LNCAP (cell line): Measurements from ENCODE around the gene MAN1A2.

Experiments used
- TF ChIP-seq, protein P1 (sequence below): fragments of 450-650 bp; IDR thresholded peaks from 2 replicates; pipeline ENCODE4 v1.5.1; 2017; ENCODE audit warnings: mild to moderate bottlenecking

Gene MAN1A2

GRCh38 chr1:117368116-117369108 lies 1.2 kb downstream of the MAN1A2 start:
- TF ChIP-seq, protein P1, sequence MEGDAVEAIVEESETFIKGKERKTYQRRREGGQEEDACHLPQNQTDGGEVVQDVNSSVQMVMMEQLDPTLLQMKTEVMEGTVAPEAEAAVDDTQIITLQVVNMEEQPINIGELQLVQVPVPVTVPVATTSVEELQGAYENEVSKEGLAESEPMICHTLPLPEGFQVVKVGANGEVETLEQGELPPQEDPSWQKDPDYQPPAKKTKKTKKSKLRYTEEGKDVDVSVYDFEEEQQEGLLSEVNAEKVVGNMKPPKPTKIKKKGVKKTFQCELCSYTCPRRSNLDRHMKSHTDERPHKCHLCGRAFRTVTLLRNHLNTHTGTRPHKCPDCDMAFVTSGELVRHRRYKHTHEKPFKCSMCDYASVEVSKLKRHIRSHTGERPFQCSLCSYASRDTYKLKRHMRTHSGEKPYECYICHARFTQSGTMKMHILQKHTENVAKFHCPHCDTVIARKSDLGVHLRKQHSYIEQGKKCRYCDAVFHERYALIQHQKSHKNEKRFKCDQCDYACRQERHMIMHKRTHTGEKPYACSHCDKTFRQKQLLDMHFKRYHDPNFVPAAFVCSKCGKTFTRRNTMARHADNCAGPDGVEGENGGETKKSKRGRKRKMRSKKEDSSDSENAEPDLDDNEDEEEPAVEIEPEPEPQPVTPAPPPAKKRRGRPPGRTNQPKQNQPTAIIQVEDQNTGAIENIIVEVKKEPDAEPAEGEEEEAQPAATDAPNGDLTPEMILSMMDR: no peak

DNA sequence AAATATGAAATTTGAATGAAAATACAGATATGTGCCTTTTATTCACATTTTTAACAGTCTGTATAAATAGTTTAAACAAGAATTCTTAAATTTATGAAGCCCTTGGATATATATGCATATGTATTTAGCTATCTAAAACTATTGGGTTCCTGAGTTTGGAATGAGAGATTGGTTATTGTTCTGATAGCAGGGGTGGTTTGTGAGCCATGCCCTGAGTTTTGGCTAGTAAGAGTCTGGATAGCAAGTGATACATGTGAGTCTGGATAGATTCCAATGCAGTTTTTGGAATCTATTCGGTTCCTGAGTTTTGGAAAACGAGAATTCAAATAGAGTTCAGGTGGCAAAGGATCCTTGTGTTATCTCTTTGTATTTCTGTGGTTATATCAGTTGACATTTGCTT lies 2.8 kb downstream of the MAN1A2 start:
- TF ChIP-seq, protein P1: no peak

- TF ChIP-seq, protein P1: no peak
These were observed 3.3 kb downstream of the MAN1A2 start for GRCh38 chr1:117370509-117370908.

- TF ChIP-seq, protein P1: no peak
These were observed 4.3 kb downstream of the MAN1A2 start for GRCh38 chr1:117371441-117372151.

DNA sequence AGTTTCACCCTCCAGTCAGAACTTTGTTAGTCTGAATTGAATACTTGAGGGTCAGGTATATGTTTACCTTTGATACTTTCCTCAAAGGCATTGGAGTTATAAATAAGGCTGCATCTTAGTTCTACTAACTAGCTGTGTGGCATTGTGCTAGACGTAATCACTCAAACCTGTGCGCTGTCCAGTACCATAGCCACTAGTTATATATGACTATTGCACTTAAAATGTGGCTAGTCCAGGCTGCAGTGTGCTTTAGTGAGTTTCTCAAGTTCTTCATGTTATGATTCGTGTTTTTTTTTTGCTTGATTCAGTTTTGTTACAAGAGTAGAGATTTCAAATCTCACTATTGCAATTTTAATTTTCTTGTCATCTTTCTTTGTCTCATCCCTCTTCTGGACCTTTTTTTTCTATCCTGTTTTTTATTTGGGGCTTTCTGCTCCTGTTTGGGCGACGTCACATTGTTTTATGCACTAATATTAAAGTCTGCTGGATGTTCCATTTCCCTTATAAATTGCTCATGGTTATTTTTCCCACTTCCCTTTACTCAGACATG lies 5.7 kb downstream of the MAN1A2 start:
- TF ChIP-seq, protein P1: no peak

- TF ChIP-seq, protein P1: no peak
These were observed 6.7 kb downstream of the MAN1A2 start for GRCh38 chr1:117373932-117374331.

DNA sequence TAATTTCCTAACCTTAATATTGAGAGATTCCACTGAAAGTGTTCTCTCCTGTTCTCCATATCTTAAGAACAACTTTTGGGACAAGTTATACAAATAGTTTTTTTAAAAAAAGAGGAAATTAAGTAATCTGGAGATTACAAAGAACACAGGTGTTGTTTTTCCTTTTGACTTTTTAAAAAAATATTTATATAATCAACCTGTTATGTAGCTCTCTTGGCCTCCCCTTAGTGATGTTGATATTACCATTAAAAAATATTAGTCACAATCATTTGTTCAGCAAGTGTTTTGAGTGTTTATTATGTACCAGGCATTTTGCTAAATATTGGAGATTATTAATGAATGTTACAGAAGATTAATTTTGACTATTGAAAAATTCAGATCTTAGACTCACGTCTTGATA lies 8.1 kb downstream of the MAN1A2 start:
- TF ChIP-seq, protein P1: no peak
